Heart right ventricle (tissue), 16 donors: ENCODE data around the gene RHPN2. TPM values are rescaled to one million over a fixed set of nuclear protein-coding genes. Genes with fewer than 3 reads are reported as not detected.

ENCODE experiments used
- ATAC-seq, 8 donors: fragments of 200-7000 bp; cut with Tn5 transposase; one replicate each; pipeline ENCODE4 v1.9.1; 2020; ENCODE audit warnings: mild to moderate bottlenecking in 8 of 8, moderate library complexity in 8 of 8, moderate number of reproducible peaks in 1 of 8
- DNase-seq, 2 donors: peaks; one replicate each; pipeline ENCODE4 v3.0.0-alpha.2; 2020
- H3K27ac ChIP-seq, 10 donors: fragments of 200-600 bp; sonication (generic) in 2 of 10; one replicate each; pipeline versions ENCODE4 v1.5.0 to v1.8.0; 2020 to 2022; ENCODE audit warnings: mild to moderate bottlenecking in 3 of 10
- H3K27me3 ChIP-seq, 7 donors: fragments of 200-600 bp; one replicate each; pipeline ENCODE4 v1.8.0; 2021 to 2022; ENCODE audit warnings: mild to moderate bottlenecking in 2 of 7
- H3K36me3 ChIP-seq, 9 donors: fragments of 200-600 bp; sonication (generic) in 1 of 9; one replicate each; pipeline versions ENCODE4 v1.5.0 to v1.8.0; 2020 to 2022; ENCODE audit warnings: mild to moderate bottlenecking in 2 of 9
- H3K4me1 ChIP-seq, 9 donors: fragments of 200-600 bp; sonication (generic) in 1 of 9; one replicate each; pipeline versions ENCODE4 v1.5.0 to v1.8.0; 2020 to 2022; ENCODE audit warnings: mild to moderate bottlenecking in 4 of 9
- H3K4me3 ChIP-seq, 10 donors: fragments of 200-600 bp; sonication (generic) in 2 of 10; one replicate each; pipeline versions ENCODE4 v1.5.0 to v1.8.0; 2020 to 2022; ENCODE audit warnings: mild to moderate bottlenecking in 7 of 10, moderate library complexity in 2 of 10
- H3K9me3 ChIP-seq, 11 donors: fragments of 200-600 bp in 10 of 11; sonication (generic) in 2 of 11; one replicate each; pipeline versions ENCODE4 v1.5.0 to v1.8.0; 2013 to 2022; ENCODE audit warnings: mild to moderate bottlenecking in 2 of 11, control low read depth in 1 of 11, moderate library complexity in 1 of 11
- CTCF ChIP-seq, 9 donors: fragments of 200-600 bp; sonication (generic) in 2 of 9; IDR thresholded peaks; one replicate each; pipeline versions ENCODE4 v1.5.0 to v1.8.0; 2021 to 2022; ENCODE audit warnings: antibody characterized with exemption in 9 of 9, mild to moderate bottlenecking in 5 of 9, moderate library complexity in 1 of 9
- WGBS, 2 donors: extraction: QIAGEN DNeasy Blood & Tissue Kit; methylation state at CpG; one replicate each; pipeline ENCODE4 v1.1.7; 2013; ENCODE audit warnings: inconsistent platforms in 1 of 2; 5-methylcytosine and 5-hydroxymethylcytosine counted together
- intact Hi-C, 10 donors: fragments of 100-400 bp; cut with DNase I; formaldehyde crosslinking; loops; one replicate each; pipeline versions ENCODE4 v1.11.1 to v1.14.2; 2022
- polyA plus RNA-seq, 2 donors: library from polyadenylated mRNA; stranded (reverse); fragments of 200-250 nt; gene quantifications; one replicate each; pipeline ENCODE4 v1.2.3, GENCODE V29; 2013
- total RNA-seq, 10 donors: library from RNA; stranded (reverse); fragmentation: NEBNext Ultra II Directional in 3 of 10; extraction: Animal tissue kit (Norgen Biotek cat#: 25700) in 3 of 10; gene quantifications; one replicate each; pipeline versions ENCODE4 v1.2.1 to v1.2.4, GENCODE V29; 2021 to 2023
- donor health status: Arrhythmogenic right ventricular cardiomyopathy.
- donor health status: ischemic (EF 13 %, LVEDD 7.1; RV severe dilation, severe dysfunction).
- donor health status: healthy with polysubstance abuse.
- donor health status: DM: no; HTN: yes; CAD: no.
- donor health status: DM: no; HTN: no; CAD: no.
- donor health status: ischemic (EF 25% LVEDD 6.9; RV normal size, moderate dysfunction).
- donor health status: ischemic (EF 25% LVEDD 5.7; RV mildly dilated, moderate dysfunction).
- donor health status: healthy.
- donor health status: DM: yes; HTN: yes; CAD: no.
- donor health status: Ischemic cardiomyopathy.
- donor health status: ischemic (EF 35%, LVEDD 5.7; RV mildly dilated, moderate dysfunction).
- donor health status: nonischemic (EF 11% LVEDD 7.7; RV severe dilation, severe dysfunction).
- donor health status: DM: yes; HTN: yes; CAD: no.
- donor health status: PGD.
- donor health status: ischemic (EF 29% LVEDD 5.4; RV normal size, mild dysfunction).
- donor health status: nonischemic (EF 23%, LVEDD 6.1; RV moderate dilation, normal function).

RHPN2 gene
- total and polyA plus RNA-seq, 12 donors, result 0.33 to 2.1 (median 1.1) TPM

DNA sequence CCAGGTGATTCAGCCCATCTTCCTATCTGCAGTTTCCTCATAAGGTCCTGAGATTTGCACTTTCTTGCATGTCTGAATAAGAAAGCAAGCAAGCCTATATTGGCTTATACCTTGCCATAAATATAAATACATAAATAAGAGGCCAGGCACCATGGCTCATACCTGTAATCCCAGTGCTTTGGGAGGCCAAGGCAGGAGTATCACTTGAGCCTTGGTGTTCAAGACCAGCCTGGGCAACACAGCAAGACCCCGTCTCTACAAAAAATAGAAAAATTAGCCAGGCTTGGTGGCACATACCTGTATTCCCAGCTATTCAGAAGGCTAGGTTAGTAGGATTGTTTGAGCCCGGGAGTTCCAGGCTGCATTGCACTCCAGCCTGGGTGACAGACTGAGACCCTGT is 10.8 kb upstream of the RHPN2 start:
- ATAC-seq (no peak), DNase-seq (no peak)
- Histone ChIP-seq H3K4me1 (peaks cover 0 to 11% (median 0%) of the 10 kb centered on the region in 9 donors), H3K4me3 (no peak overlapping the region), H3K36me3 (no peaks in the 10 kb centered on the region), H3K27me3 (no peaks in the 10 kb centered on the region), H3K9me3 (no peaks in the 10 kb centered on the region), H3K27ac (no peak overlapping the region)
- TF ChIP-seq CTCF (IDR thresholded peaks at IDR 0.05), result no peak
- intact Hi-C loops, result no loop called here
- WGBS, 2 donors, result 88 to 90% methylated on average over 2 of the region's 2 CpGs

DNA sequence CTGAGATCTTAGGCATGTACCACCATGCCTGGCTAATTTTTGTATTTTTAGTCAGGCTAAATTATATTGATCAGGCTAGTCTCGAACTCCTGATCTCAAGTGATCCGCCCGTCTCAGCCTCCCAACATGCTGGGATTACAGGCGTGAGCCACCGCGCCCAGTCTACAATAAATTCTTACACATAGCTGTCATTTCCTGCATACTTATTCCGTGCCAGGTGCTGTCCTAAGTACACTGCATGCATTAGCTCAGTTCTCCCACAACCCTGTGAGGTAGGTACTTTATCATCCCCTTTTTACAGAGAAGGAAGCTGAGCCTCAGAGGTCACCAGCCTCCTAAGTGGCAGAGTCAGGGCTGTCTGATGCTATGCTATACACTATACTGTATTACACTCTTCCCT is 7.2 kb upstream of the RHPN2 start:
- no peak for ATAC-seq
- intact Hi-C loops, result no loop called here

DNA sequence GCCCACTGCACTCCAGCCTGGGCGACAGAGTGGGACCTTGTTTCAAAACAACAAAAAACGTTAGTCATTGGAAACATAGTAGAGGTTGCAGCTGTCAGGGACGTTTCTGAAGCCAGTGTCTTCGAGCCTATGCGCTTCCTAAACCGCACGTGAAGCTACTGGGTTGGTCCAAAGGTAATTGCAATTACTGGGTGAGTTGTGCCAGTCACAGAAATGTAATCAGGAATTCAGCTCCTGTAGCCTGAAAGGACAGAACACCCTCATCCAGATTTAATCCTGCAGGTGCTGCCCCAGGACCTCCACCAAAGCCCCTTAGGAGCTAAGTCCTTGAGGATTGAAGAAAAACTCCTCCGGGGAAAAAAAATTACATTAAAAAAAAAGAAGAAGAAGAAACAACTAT is 2.4 kb upstream of the RHPN2 start:
- Histone ChIP-seq H3K4me1 (peaks cover 0 to 16% (median 7%) of the 10 kb centered on the region in 9 donors), H3K27ac (no peak overlapping the region), H3K9me3 (no peaks in the 10 kb centered on the region), H3K4me3 (no peak overlapping the region), H3K27me3 (peaks cover 0 to 39% (median 36%) of the 10 kb centered on the region in 7 donors), H3K36me3 (no peaks in the 10 kb centered on the region)
- ATAC-seq, result no peak
- no peak for DNase-seq
- intact Hi-C loops, result no loop called here
- WGBS, 2 donors, result 72 to 76% methylated on average over 8 of the region's 8 CpGs
- no peak for TF ChIP-seq CTCF (IDR thresholded peaks at IDR 0.05)

More for the DNA sequence above, 7.2 kb upstream of the RHPN2 start:
- H3K36me3 ChIP-seq, result no peaks in the 10 kb centered on the region
- H3K9me3 ChIP-seq, result no peaks in the 10 kb centered on the region
- H3K4me3 ChIP-seq, result no peak overlapping the region
- no peaks in the 10 kb centered on the region for H3K27me3 ChIP-seq
- no peaks in the 10 kb centered on the region for H3K4me1 ChIP-seq
- no peak overlapping the region for H3K27ac ChIP-seq
- no peak for TF ChIP-seq CTCF (IDR thresholded peaks at IDR 0.05)
- DNase-seq, result no peak
- WGBS, 2 donors, result 77 to 83% methylated on average over 7 of the region's 7 CpGs

- Histone ChIP-seq H3K4me1 (peaks cover 0 to 16% (median 7%) of the 10 kb centered on the region in 9 donors), H3K4me3 (no peak overlapping the region), H3K36me3 (no peaks in the 10 kb centered on the region), H3K9me3 (no peaks in the 10 kb centered on the region), H3K27me3 (peaks cover 0 to 42% (median 40%) of the 10 kb centered on the region in 7 donors), H3K27ac (no peak overlapping the region)
- WGBS, 2 donors, result 84 to 85% methylated on average over 18 of the region's 18 CpGs
- no peak for TF ChIP-seq CTCF (IDR thresholded peaks at IDR 0.05)
- intact Hi-C loops, result no loop called here
- ATAC-seq (no peak), DNase-seq (no peak)
Measured at GRCh38 chr19:33066543-33066942, 1.9 kb upstream of the RHPN2 start.
